ENCODE results near the gene PTPRN2. TPM values are rescaled to one million over a fixed set of nuclear protein-coding genes. Genes with fewer than 3 reads are reported as not detected.

Gene PTPRN2
- total RNA-seq, 2 experiments from 2014 or later = 0.70 TPM; not detected in 1

- ChIA-PET POLR2A (no interaction called here), CTCF (ENCODE audit: unreplicated experiment) (no interaction called here)
- intact Hi-C loops (cut with micrococcal nuclease; ENCODE audit: unreplicated experiment) = no loop called here
- H2AFZ ChIP-seq (ENCODE audit: low read length) = peak overlapping the region; percentile 29; the same call in 1 of the 2 replicates
- H3K4me2 ChIP-seq (ENCODE audit: low read length) = peak overlapping the region; percentile 36
- no peak overlapping the region for H3K27ac ChIP-seq (ENCODE audit: low read depth, low read length, poor library complexity, severe bottlenecking)
- H3K79me2 ChIP-seq (ENCODE audit: insufficient read depth, low read depth, low read length) = no peaks in the 10 kb centered on the region
- no peak overlapping the region for H3K4me3 ChIP-seq (ENCODE audit: low read depth, low read length, poor library complexity, severe bottlenecking)
- no peaks in the 10 kb centered on the region for H4K20me1 ChIP-seq (ENCODE audit: insufficient read depth, low read length)
- no TSS peak for BruUV-seq (replicated peaks)
- no peak for TF ChIP-seq CTCF (conservative IDR thresholded peaks at IDR 0.05; ENCODE audit: low read length)
- H3K9me2 ChIP-seq (ENCODE audit: insufficient read depth, low read length) = no peaks in the 10 kb centered on the region
- H3K9me3 ChIP-seq (ENCODE audit: low read length) = no peaks in the 10 kb centered on the region
- H3K4me1 ChIP-seq (ENCODE audit: insufficient read depth, low read length, poor library complexity, severe bottlenecking) = peaks cover 19% of the 10 kb centered on the region
- DNase-seq (ENCODE audit: low spot score) = no peak
- no peaks in the 10 kb centered on the region for H3K36me3 ChIP-seq (ENCODE audit: insufficient read depth, low read length)
Measured at GRCh38 chr7:157519246-157519645, 1068.4 kb downstream of the PTPRN2 start.

DNA sequence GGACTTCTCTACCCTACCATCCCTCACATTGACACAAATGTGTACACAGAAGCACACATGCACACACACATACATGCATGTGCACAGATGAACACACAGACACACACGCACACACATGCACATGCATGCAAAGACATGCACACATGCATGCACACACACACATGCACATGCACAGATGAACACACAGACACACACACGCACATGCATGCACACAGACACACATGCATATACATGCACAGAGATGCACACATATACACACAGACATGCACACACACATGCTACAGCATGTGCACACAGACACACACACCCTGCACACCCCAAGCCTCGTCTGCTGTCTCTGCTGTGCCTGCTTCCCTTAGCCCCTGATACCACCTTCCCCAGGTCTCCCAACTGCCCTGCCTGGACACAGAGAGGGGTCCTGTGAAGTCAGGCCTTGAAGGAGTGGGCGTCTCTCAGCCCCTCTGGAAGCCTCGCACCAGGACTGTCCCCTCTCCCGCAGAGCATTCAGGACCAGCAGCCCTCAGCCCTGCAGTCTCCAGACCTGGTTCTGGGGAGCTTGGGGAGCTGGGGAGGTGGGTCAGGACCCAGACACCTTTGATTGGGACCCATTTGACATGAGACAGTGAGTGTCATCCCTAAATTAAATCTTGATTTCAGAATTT is 1069.0 kb downstream of the PTPRN2 start:
- no TSS peak for BruUV-seq (replicated peaks)
- H2AFZ ChIP-seq (ENCODE audit: low read length) = no peak overlapping the region
- intact Hi-C loops (cut with micrococcal nuclease; ENCODE audit: unreplicated experiment) = no loop called here
- H3K4me2 ChIP-seq (ENCODE audit: low read length) = no peak overlapping the region
- no peak overlapping the region for H3K27ac ChIP-seq (ENCODE audit: low read depth, low read length, poor library complexity, severe bottlenecking)
- H4K20me1 ChIP-seq (ENCODE audit: insufficient read depth, low read length) = no peaks in the 10 kb centered on the region
- no peaks in the 10 kb centered on the region for H3K9me2 ChIP-seq (ENCODE audit: insufficient read depth, low read length)
- CTCF ChIA-PET (ENCODE audit: unreplicated experiment) = no interaction called here
- H3K4me3 ChIP-seq (ENCODE audit: low read depth, low read length, poor library complexity, severe bottlenecking) = no peak overlapping the region
- no peaks in the 10 kb centered on the region for H3K9me3 ChIP-seq (ENCODE audit: low read length)
- no peaks in the 10 kb centered on the region for H3K79me2 ChIP-seq (ENCODE audit: insufficient read depth, low read depth, low read length)
- peaks cover 19% of the 10 kb centered on the region for H3K4me1 ChIP-seq (ENCODE audit: insufficient read depth, low read length, poor library complexity, severe bottlenecking)
- H3K36me3 ChIP-seq (ENCODE audit: insufficient read depth, low read length) = no peaks in the 10 kb centered on the region
- TF ChIP-seq EZH2phosphoT487 (IDR thresholded peaks at IDR 0.05; ENCODE audit: borderline replicate concordance, low read depth, low read length) (no peak), CTCF (conservative IDR thresholded peaks at IDR 0.05; ENCODE audit: low read length) (no peak)
- POLR2A ChIA-PET = no interaction called here
- no peak for DNase-seq (ENCODE audit: low spot score)

DNA sequence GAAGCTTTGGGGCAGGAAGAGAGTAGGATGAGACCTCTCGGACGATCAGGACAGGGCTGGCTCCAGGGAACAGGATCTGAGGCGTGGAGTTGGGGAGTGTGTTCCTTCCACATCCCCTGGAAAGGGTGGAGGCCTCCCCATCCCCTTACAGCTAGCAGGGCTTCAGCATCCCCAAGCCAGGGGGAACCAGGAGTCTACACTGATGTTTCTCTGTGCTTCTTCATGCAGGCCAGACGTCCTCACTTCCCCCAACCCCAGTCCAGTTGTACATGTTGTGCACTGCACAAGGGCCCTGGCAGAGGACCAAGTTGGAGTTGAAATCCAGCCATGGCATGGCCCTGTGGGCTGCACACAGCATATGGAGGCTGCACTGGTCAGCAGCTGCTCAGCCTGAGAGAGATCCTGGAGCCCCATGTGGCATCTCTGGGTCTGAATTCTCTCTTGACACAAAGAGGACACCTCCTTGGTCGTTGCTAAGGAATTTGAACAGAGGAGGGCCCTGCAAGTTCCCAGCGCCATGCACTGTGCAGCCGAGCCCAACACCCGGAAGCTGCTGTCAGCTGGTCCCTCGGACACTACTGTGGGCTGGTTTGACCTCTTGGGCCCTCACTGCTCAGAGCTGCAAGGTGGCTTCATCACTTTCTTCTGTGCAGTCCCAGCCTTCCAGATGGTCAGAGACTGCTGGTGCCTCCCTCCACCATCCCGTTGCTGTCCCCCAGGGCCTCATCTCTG is 1069.7 kb downstream of the PTPRN2 start:
- Histone ChIP-seq H4K20me1 (ENCODE audit: insufficient read depth, low read length) (no peaks in the 10 kb centered on the region), H3K4me2 (ENCODE audit: low read length) (no peak overlapping the region), H3K9me3 (ENCODE audit: low read length) (no peaks in the 10 kb centered on the region), H3K79me2 (ENCODE audit: insufficient read depth, low read depth, low read length) (no peaks in the 10 kb centered on the region), H3K9me2 (ENCODE audit: insufficient read depth, low read length) (no peaks in the 10 kb centered on the region), H2AFZ (ENCODE audit: low read length) (no peak overlapping the region), H3K4me1 (ENCODE audit: insufficient read depth, low read length, poor library complexity, severe bottlenecking) (peaks cover 19% of the 10 kb centered on the region), H3K27ac (ENCODE audit: low read depth, low read length, poor library complexity, severe bottlenecking) (no peak overlapping the region), H3K36me3 (ENCODE audit: insufficient read depth, low read length) (no peaks in the 10 kb centered on the region), H3K4me3 (ENCODE audit: low read depth, low read length, poor library complexity, severe bottlenecking) (no peak overlapping the region)
- BruUV-seq (replicated peaks) = no TSS peak
- DNase-seq (ENCODE audit: low spot score) = no peak
- CTCF ChIA-PET (ENCODE audit: unreplicated experiment) = no interaction called here
- intact Hi-C loops (cut with micrococcal nuclease; ENCODE audit: unreplicated experiment) = no loop called here
- TF ChIP-seq EZH2phosphoT487 (IDR thresholded peaks at IDR 0.05; ENCODE audit: borderline replicate concordance, low read depth, low read length) (no peak), CTCF (conservative IDR thresholded peaks at IDR 0.05; ENCODE audit: low read length) (no peak)
- POLR2A ChIA-PET = no interaction called here

Data from OCI-LY7 (cell line).